Measurements from ENCODE around the gene ADGRG7. TPM values are rescaled to one million over a fixed set of nuclear protein-coding genes. Genes with fewer than 3 reads are reported as not detected.

ADGRG7 gene
- total RNA-seq, 1 donor from 2014 or later, result not detected

GRCh38 chr3:100717637-100718487, 108.5 kb downstream of the ADGRG7 start:
- TF ChIP-seq, protein P1, sequence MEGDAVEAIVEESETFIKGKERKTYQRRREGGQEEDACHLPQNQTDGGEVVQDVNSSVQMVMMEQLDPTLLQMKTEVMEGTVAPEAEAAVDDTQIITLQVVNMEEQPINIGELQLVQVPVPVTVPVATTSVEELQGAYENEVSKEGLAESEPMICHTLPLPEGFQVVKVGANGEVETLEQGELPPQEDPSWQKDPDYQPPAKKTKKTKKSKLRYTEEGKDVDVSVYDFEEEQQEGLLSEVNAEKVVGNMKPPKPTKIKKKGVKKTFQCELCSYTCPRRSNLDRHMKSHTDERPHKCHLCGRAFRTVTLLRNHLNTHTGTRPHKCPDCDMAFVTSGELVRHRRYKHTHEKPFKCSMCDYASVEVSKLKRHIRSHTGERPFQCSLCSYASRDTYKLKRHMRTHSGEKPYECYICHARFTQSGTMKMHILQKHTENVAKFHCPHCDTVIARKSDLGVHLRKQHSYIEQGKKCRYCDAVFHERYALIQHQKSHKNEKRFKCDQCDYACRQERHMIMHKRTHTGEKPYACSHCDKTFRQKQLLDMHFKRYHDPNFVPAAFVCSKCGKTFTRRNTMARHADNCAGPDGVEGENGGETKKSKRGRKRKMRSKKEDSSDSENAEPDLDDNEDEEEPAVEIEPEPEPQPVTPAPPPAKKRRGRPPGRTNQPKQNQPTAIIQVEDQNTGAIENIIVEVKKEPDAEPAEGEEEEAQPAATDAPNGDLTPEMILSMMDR (IDR thresholded peaks at IDR 0.05), result no peak
- CTCF ChIA-PET, result no interaction called here
- ATAC-seq (ENCODE audit: low read depth) (no peak), DNase-seq (no peak)
- POLR2A ChIA-PET, result no interaction called here
- Mint-ChIP-seq H3K4me3 (no peak overlapping the region), H3K27me3 (no peaks in the 10 kb centered on the region), H3K4me1 (peaks cover 26% of the 10 kb centered on the region), H3K9me3 (no peaks in the 10 kb centered on the region), H3K36me3 (ENCODE audit: low read depth) (peaks cover 80% of the 10 kb centered on the region), H3K27ac (no peak overlapping the region)
- intact Hi-C loops (cut with micrococcal nuclease), result no loop called here

DNA sequence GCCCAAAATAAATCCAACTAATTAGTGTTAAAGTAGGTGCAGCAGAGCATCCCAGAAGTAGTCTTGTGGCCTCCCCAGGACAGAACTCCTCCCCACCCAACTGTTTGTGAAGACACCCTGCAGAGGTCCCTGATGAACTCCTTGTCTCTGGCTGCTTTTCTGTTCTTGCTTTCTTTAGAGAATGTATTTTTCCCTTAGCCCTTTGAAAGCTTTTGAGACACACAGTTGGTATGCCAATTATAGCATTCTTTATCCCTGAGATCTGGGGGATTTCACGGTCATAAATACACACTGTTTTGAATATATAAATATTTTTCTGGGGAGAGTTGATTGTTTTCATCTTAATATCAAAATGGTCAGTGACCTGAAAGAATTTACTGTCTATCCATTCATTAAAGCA, 109.7 kb downstream of the ADGRG7 start:
- CTCF ChIA-PET, result no interaction called here
- ATAC-seq (ENCODE audit: low read depth), result no peak
- Mint-ChIP-seq H3K4me1 (peaks cover 21% of the 10 kb centered on the region), H3K36me3 (ENCODE audit: low read depth) (peaks cover 80% of the 10 kb centered on the region), H3K4me3 (no peak overlapping the region), H3K27me3 (no peaks in the 10 kb centered on the region), H3K9me3 (no peaks in the 10 kb centered on the region), H3K27ac (no peak overlapping the region)
- DNase-seq, result no peak
- intact Hi-C loops (cut with micrococcal nuclease), result no loop called here
- POLR2A ChIA-PET, result no interaction called here
- TF ChIP-seq, protein P1 (IDR thresholded peaks at IDR 0.05), result no peak

GRCh38 chr3:100720426-100720825, 111.0 kb downstream of the ADGRG7 start:
- ATAC-seq (ENCODE audit: low read depth), result no peak
- Mint-ChIP-seq H3K27ac (no peak overlapping the region), H3K4me1 (peaks cover 15% of the 10 kb centered on the region), H3K27me3 (no peaks in the 10 kb centered on the region), H3K9me3 (no peaks in the 10 kb centered on the region), H3K36me3 (ENCODE audit: low read depth) (peaks cover 79% of the 10 kb centered on the region), H3K4me3 (no peak overlapping the region)
- POLR2A ChIA-PET, result no interaction called here
- intact Hi-C loops (cut with micrococcal nuclease), result no loop called here
- CTCF ChIA-PET, result no interaction called here
- TF ChIP-seq, protein P1 (IDR thresholded peaks at IDR 0.05), result no peak
- DNase-seq, result no peak

DNA sequence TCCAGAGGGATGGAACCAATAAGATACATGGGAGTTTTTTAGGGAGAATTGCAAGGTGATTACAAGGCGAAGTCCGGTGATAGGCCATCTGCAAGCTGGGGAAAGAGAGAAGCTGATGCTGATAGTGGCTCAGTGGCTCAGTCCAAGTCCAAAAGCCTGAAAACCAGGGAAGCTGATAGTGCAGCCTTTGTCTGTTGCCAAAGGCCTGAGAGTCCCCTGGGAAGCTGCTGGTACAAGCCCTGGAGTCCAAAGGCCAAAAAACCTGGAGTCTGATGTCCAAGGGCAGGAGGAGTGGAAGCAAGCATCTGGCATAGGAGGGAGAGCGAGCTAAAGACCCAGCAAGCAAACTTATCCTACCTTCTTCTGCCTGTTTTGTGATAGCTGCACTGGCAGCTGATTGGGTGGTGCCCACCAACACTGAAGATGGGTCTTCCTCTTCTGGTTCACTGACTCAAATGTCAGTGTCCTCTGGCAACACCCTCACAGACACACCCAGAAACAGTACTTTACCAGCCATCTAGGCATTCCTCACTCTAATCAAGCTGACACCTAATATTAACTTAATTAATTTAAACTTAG, 116.6 kb downstream of the ADGRG7 start:
- DNase-seq, result no peak
- ChIA-PET POLR2A (interaction anchor here (0.6 kb wide), 1 partner anchor 353 kb away, joined by 3 read pairs; no protein-coding TSS in a partner anchor), CTCF (interaction anchor here (1.0 kb wide), 1 partner anchor 14 kb away, joined by 3 read pairs; no protein-coding TSS in a partner anchor)
- TF ChIP-seq, protein P1 (IDR thresholded peaks at IDR 0.05), result no peak
- H3K27me3 Mint-ChIP-seq, result no peaks in the 10 kb centered on the region
- H3K27ac Mint-ChIP-seq, result no peak overlapping the region
- H3K36me3 Mint-ChIP-seq (ENCODE audit: low read depth), result peaks cover 75% of the 10 kb centered on the region
- H3K4me3 Mint-ChIP-seq, result no peak overlapping the region
- no peak for ATAC-seq (ENCODE audit: low read depth)
- intact Hi-C loops (cut with micrococcal nuclease), result no loop called here
- peaks cover 5% of the 10 kb centered on the region for H3K4me1 Mint-ChIP-seq
- H3K9me3 Mint-ChIP-seq, result no peaks in the 10 kb centered on the region

DNA sequence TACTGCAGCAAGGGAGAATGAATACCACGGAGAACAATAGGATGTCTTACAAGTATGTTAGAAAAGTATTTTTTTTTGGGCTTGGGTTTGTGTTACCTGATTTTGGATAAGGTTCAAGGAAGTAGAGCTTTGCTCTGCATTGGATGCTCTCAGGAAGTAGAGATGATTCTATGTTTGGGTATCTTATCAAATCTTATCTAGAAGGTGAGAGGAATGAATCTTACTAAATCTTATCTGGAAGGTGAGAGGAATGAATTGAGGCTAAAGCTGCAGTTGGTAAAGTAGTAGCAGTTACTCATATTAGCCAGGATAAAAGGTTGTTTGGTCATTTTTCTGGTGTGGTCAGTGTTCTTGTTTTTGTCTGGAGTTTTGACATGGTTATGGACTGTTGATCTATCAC, 117.3 kb downstream of the ADGRG7 start:
- POLR2A ChIA-PET, result interaction anchor here (0.6 kb wide), 1 partner anchor 354 kb away, joined by 3 read pairs; no protein-coding TSS in a partner anchor
- Mint-ChIP-seq H3K4me1 (peaks cover 5% of the 10 kb centered on the region), H3K27ac (no peak overlapping the region), H3K9me3 (no peaks in the 10 kb centered on the region), H3K36me3 (ENCODE audit: low read depth) (peaks cover 72% of the 10 kb centered on the region), H3K27me3 (no peaks in the 10 kb centered on the region), H3K4me3 (no peak overlapping the region)
- intact Hi-C loops (cut with micrococcal nuclease), result no loop called here
- CTCF ChIA-PET, result no interaction called here
- ATAC-seq (ENCODE audit: low read depth) (no peak), DNase-seq (no peak)
- TF ChIP-seq, protein P1 (IDR thresholded peaks at IDR 0.05), result no peak

Measured in activated B cell treated with CpG ODN at 0.5 μM for 24 hours (primary cell).